Neural cell (in vitro differentiated cells): ENCODE measurements around the gene AKAP10. TPM values are rescaled to one million over a fixed set of nuclear protein-coding genes. Genes with fewer than 3 reads are reported as not detected.

Experiments used
- H2AFZ ChIP-seq: fragments of 200-600, 300-800 bp; sonication (generic), shearing (Covaris generic); 2 replicates; pipeline ENCODE4 v1.6.0; 2014; ENCODE audit warnings: low read depth, mild to moderate bottlenecking, antibody characterized with exemption, low read length, moderate library complexity
- H3F3A ChIP-seq: fragments of 200-600 bp; shearing (Covaris generic); 2 replicates; pipeline ENCODE4 v1.6.1; 2016; ENCODE audit warnings: mild to moderate bottlenecking, moderate library complexity, mixed read lengths, antibody characterized with exemption, low read length; ENCODE audit not compliant: insufficient read depth, poor library complexity, severe bottlenecking
- H3K27ac ChIP-seq: fragments of 200-600, 300-800 bp; sonication (generic), shearing (Covaris generic); 2 replicates; pipeline ENCODE4 v1.5.1; 2014; ENCODE audit warnings: mild to moderate bottlenecking, low read length, moderate library complexity
- H3K27me3 ChIP-seq: fragments of 300-800, 200-600 bp; sonication (generic), shearing (Covaris generic); 2 replicates; pipeline ENCODE4 v1.6.0; 2014; ENCODE audit warnings: mild to moderate bottlenecking, low read depth, low read length, moderate library complexity; ENCODE audit not compliant: insufficient read depth
- H3K36me3 ChIP-seq: fragments of 300-800, 200-600 bp; sonication (generic), shearing (Covaris generic); 2 replicates; pipeline ENCODE4 v1.5.1; 2014; ENCODE audit warnings: mild to moderate bottlenecking, antibody characterized with exemption, low read length, moderate library complexity; ENCODE audit not compliant: insufficient read depth
- H3K4me2 ChIP-seq: fragments of 300-800, 200-600 bp; sonication (generic), shearing (Covaris generic); 2 replicates; pipeline ENCODE4 v1.6.0; 2014; ENCODE audit warnings: mild to moderate bottlenecking, low read length
- H3K4me3 ChIP-seq: fragments of 300-800, 200-600 bp; sonication (generic), shearing (Covaris generic); 2 replicates; pipeline ENCODE4 v1.5.1; 2014; ENCODE audit warnings: mild to moderate bottlenecking, low read length, moderate library complexity
- H3K79me2 ChIP-seq: fragments of 200-600 bp; shearing (Covaris generic); replicated peaks from 2 replicates; pipeline ENCODE4 v1.6.0; 2014; ENCODE audit warnings: mild to moderate bottlenecking, low read length, moderate library complexity; ENCODE audit not compliant: insufficient read depth
- H3K9ac ChIP-seq: fragments of 300-800, 200-600 bp; sonication (generic), shearing (Covaris generic); 2 replicates; pipeline ENCODE4 v1.6.1; 2016; ENCODE audit warnings: mild to moderate bottlenecking, low read length, mixed read lengths
- H3K9me2 ChIP-seq: fragments of 200-600 bp; shearing (Covaris generic); 2 replicates; pipeline ENCODE4 v1.6.1; 2016; ENCODE audit warnings: mild to moderate bottlenecking, low read length, mixed read lengths; ENCODE audit not compliant: insufficient read depth
- H3K9me3 ChIP-seq: fragments of 200-600, 300-800 bp; sonication (generic), shearing (Covaris generic); 2 replicates; pipeline ENCODE4 v1.6.1; 2016; ENCODE audit warnings: mild to moderate bottlenecking, mixed run types, low read length, moderate library complexity, mixed read lengths
- H4K20me1 ChIP-seq: fragments of 200-600 bp; shearing (Covaris generic); 2 replicates; pipeline ENCODE4 v1.6.1; 2016; ENCODE audit warnings: mild to moderate bottlenecking, mixed run types; ENCODE audit not compliant: insufficient read depth
- EP300 ChIP-seq: fragments of 450-650 bp; conservative IDR thresholded peaks from 2 replicates; pipeline ENCODE4 v1.6.1; 2014; ENCODE audit warnings: antibody characterized with exemption, mild to moderate bottlenecking, moderate library complexity; ENCODE audit not compliant: poor library complexity, severe bottlenecking
- EZH2 ChIP-seq: fragments of 200-600, 300-800 bp; shearing (Covaris generic), sonication (generic); IDR thresholded peaks from 2 replicates; pipeline ENCODE4 v1.6.1; 2014; ENCODE audit warnings: antibody characterized with exemption, low read length, borderline replicate concordance, mild to moderate bottlenecking; ENCODE audit not compliant: insufficient read depth, poor library complexity, severe bottlenecking
- MXI1 ChIP-seq: fragments of 450-650 bp; conservative IDR thresholded peaks from 2 replicates; pipeline ENCODE4 v1.6.1; 2014; ENCODE audit warnings: antibody characterized with exemption, mild to moderate bottlenecking; ENCODE audit not compliant: poor library complexity, severe bottlenecking
- POLR2AphosphoS5 ChIP-seq: IDR thresholded peaks from 2 replicates; pipeline ENCODE4 v1.6.1; 2012
- RAD21 ChIP-seq: fragments of 450-650 bp; conservative IDR thresholded peaks from 2 replicates; pipeline ENCODE4 v1.6.1; 2014; ENCODE audit warnings: antibody characterized with exemption, mild to moderate bottlenecking, moderate library complexity
- SMC3 ChIP-seq: fragments of 450-650 bp; conservative IDR thresholded peaks from 2 replicates; pipeline ENCODE4 v1.6.1; 2014; ENCODE audit warnings: antibody characterized with exemption, mild to moderate bottlenecking, moderate library complexity; ENCODE audit not compliant: poor library complexity
- TAF1 ChIP-seq: IDR thresholded peaks from 2 replicates; pipeline ENCODE4 v1.6.1; 2012; ENCODE audit warnings: low read depth
- polyA plus RNA-seq: library from polyadenylated mRNA; depleted of rRNA; stranded (reverse); fragments of >200 nt; gene quantifications from 2 replicates; pipeline ENCODE4 v1.2.3, GENCODE V29; 2014
- TF ChIP-seq, protein P1 (sequence below): fragments of 450-650 bp; IDR thresholded peaks from 2 replicates; pipeline ENCODE4 v1.5.1; 2014; ENCODE audit warnings: antibody characterized with exemption, mild to moderate bottlenecking, moderate library complexity; ENCODE audit not compliant: poor library complexity, severe bottlenecking
- TF ChIP-seq, protein P2 (sequence below): IDR thresholded peaks from 2 replicates; pipeline ENCODE4 v1.6.1; 2012; ENCODE audit warnings: borderline replicate concordance

AKAP10 gene
- polyA plus RNA-seq, 1 donor from 2014 or later: 27.3 TPM

DNA sequence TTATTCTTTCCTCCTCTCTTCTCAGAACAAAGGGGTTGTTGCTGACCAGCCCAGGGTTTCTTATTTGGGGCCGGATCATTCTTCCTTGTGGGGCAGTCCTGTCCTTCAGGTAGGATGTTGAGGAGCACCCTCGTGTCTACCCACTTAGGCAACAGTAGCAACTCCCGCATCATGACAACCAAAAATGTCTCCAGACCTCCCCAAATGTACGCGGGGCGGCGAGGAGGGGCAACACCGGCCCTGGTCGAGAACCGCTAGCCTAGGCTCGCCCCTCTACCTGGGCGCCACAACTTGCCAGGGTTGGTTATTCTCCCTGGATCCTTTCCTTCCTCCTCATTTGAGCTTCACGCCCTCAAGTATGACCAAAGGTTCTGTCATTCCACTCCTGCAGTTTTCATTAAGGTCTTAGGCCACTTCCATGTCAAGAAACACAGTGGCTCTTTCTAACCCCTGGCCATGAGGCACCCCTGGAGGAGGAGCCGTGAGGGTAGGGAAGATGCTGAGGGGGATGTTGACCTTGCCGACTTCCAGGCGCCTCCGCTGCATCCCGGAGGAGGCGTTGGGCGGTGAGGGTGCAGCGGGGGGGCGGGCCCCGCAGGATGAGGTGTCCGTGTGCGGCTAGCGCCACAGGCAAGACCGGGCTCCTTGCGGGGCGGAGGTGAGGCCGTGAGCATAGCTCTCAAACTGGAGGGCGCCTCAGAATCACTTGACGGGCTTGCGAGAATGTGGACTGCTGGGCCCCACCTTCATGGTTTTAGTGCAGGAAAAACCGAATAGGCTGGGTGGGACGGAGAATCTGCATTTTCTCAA, 30.8 kb upstream of the AKAP10 start:
- Histone ChIP-seq H3K9ac (peak overlapping the region; percentile 57), H3K36me3 (no peaks in the 10 kb centered on the region), H4K20me1 (no peaks in the 10 kb centered on the region), H3K4me3 (peak overlapping the region; percentile 82), H3K79me2 (no peaks in the 10 kb centered on the region), H2AFZ (peak overlapping the region; percentile 65), H3K4me2 (peak overlapping the region; percentile 69), H3F3A (no peaks in the 10 kb centered on the region), H3K9me2 (no peaks in the 10 kb centered on the region), H3K27ac (no peak overlapping the region), H3K27me3 (peaks cover 29% of the 10 kb centered on the region), H3K9me3 (no peaks in the 10 kb centered on the region)
- no peak for TF ChIP-seq SMC3
- no peak for TF ChIP-seq EZH2
- TF ChIP-seq MXI1: no peak
- TF ChIP-seq, protein P1, sequence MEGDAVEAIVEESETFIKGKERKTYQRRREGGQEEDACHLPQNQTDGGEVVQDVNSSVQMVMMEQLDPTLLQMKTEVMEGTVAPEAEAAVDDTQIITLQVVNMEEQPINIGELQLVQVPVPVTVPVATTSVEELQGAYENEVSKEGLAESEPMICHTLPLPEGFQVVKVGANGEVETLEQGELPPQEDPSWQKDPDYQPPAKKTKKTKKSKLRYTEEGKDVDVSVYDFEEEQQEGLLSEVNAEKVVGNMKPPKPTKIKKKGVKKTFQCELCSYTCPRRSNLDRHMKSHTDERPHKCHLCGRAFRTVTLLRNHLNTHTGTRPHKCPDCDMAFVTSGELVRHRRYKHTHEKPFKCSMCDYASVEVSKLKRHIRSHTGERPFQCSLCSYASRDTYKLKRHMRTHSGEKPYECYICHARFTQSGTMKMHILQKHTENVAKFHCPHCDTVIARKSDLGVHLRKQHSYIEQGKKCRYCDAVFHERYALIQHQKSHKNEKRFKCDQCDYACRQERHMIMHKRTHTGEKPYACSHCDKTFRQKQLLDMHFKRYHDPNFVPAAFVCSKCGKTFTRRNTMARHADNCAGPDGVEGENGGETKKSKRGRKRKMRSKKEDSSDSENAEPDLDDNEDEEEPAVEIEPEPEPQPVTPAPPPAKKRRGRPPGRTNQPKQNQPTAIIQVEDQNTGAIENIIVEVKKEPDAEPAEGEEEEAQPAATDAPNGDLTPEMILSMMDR: no peak

DNA sequence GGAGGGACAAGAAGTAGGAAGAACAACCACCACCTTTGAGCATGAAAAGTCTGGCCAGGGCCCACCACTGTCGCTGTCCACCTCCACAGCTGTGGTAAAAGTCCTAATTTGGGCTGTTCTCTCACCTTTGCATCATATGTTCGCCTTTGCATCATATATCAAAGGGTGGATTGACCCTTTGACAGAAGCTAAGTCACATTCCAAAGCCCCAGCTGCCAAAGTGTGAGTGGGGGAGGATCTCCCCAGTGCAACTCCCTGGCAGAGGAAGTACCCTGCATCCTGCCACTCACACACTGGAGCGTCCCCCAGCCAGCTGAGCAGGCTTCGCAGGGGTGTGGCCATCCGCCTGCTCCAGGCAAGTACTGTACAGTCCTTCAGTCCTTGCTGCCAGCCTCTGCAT, 18.9 kb upstream of the AKAP10 start:
- no peaks in the 10 kb centered on the region for H3K9me3 ChIP-seq
- H4K20me1 ChIP-seq: no peaks in the 10 kb centered on the region
- no peak for TF ChIP-seq EP300
- TF ChIP-seq EZH2: no peak
- no peak for TF ChIP-seq RAD21
- TF ChIP-seq, protein P2, sequence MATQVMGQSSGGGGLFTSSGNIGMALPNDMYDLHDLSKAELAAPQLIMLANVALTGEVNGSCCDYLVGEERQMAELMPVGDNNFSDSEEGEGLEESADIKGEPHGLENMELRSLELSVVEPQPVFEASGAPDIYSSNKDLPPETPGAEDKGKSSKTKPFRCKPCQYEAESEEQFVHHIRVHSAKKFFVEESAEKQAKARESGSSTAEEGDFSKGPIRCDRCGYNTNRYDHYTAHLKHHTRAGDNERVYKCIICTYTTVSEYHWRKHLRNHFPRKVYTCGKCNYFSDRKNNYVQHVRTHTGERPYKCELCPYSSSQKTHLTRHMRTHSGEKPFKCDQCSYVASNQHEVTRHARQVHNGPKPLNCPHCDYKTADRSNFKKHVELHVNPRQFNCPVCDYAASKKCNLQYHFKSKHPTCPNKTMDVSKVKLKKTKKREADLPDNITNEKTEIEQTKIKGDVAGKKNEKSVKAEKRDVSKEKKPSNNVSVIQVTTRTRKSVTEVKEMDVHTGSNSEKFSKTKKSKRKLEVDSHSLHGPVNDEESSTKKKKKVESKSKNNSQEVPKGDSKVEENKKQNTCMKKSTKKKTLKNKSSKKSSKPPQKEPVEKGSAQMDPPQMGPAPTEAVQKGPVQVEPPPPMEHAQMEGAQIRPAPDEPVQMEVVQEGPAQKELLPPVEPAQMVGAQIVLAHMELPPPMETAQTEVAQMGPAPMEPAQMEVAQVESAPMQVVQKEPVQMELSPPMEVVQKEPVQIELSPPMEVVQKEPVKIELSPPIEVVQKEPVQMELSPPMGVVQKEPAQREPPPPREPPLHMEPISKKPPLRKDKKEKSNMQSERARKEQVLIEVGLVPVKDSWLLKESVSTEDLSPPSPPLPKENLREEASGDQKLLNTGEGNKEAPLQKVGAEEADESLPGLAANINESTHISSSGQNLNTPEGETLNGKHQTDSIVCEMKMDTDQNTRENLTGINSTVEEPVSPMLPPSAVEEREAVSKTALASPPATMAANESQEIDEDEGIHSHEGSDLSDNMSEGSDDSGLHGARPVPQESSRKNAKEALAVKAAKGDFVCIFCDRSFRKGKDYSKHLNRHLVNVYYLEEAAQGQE: no peak
- TF ChIP-seq TAF1: no peak
- TF ChIP-seq SMC3: no peak
- TF ChIP-seq, protein P1: no peak
- TF ChIP-seq MXI1: no peak
- TF ChIP-seq POLR2AphosphoS5: no peak
- H3F3A ChIP-seq: no peaks in the 10 kb centered on the region
- H3K9me2 ChIP-seq: no peaks in the 10 kb centered on the region
- no peak overlapping the region for H3K4me2 ChIP-seq
- H3K27me3 ChIP-seq: no peaks in the 10 kb centered on the region
- H3K36me3 ChIP-seq: no peaks in the 10 kb centered on the region
- H3K9ac ChIP-seq: no peak overlapping the region
- no peak overlapping the region for H2AFZ ChIP-seq
- no peak overlapping the region for H3K4me3 ChIP-seq
- H3K27ac ChIP-seq: no peak overlapping the region
- no peaks in the 10 kb centered on the region for H3K79me2 ChIP-seq
